T-helper 22 cell (primary cell): ENCODE results near the gene BRIX1.
"Not testable (repeated sequence)": the region's sequence is repeated elsewhere in the genome, so short reads cannot be mapped to it uniquely, and the experiment has no call there.

Experiments used
- DNase-seq: peaks from one replicate; pipeline ENCODE4 v3.0.0-alpha.2; 2020; ENCODE audit warnings: low read depth

Gene BRIX1

GRCh38 chr5:34967540-34967939, 52.0 kb downstream of the BRIX1 start:
- no peak for DNase-seq

- no peak for DNase-seq
Observed at GRCh38 chr5:34968258-34968657, 52.7 kb downstream of the BRIX1 start.

GRCh38 chr5:34970552-34970951, 55.0 kb downstream of the BRIX1 start:
- no peak for DNase-seq

GRCh38 chr5:34971655-34972054, 56.1 kb downstream of the BRIX1 start:
- not testable (repeated sequence) for DNase-seq
